GM19467 (cell line): ENCODE measurements around the gene SLC1A3.

Experiments used
- ATAC-seq: cut with Tn5 transposase; IDR thresholded peaks from one replicate; pipeline ENCODE4 v1.9.1; 2021; ENCODE audit warnings: mild to moderate bottlenecking, moderate library complexity; ENCODE audit not compliant: unreplicated experiment

SLC1A3 gene

DNA sequence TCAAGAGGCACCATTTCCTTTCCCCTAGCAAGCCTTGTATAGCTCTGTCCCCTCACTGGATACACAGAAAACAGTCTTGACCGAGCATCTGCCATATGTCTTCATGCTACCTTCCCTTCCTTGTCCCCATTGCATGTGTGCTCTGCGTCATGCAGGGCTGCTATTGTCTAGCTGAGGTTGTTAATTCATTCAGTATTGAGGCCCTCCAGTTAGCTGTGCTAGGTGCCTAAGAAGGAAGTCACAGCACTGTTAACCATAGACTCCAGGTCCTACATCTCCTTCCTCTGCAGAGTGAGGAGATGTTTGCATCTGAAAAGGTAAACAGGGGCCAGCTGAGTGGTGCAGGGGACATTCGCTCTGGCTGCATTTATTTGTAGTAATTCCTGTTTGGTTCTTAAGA is 48.2 kb downstream of the SLC1A3 start:
- ATAC-seq: no peak

DNA sequence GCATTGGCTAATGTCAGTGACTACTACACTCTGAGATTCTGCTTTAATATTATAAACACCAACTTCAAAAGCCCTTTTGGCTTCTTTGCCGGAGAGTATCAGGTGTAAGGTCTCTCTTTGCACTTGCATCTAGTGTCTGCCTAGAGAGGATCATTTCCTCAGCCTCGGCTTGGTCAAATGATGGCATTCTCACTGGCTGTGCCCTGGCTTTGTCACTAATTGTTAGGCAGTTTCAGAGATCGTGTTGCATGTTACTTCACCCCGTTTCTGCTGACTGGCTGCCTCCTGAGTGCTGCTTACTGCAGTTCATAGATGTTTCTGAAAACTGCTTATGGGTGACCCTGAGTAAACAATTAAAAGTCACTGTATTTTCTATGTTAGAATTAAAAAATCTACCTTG is 48.8 kb downstream of the SLC1A3 start:
- ATAC-seq: no peak

DNA sequence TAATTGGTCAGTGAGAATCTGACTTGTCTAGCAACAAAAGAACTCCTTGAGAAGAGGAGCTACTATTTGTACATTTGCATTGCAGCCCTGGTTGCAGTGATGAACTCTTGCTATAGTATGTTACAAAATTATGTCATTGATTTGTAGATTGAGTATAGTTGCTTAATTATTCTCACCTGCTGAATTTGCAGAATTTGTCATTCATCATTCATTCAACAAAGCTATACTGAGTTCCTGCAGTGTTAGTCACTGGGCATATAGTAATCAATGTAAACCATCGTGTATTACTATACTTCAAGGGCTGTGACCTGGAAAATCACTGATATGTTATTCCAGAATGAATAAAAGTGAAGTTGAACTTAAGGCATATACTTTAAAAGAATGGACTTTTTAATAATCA is 50.1 kb downstream of the SLC1A3 start:
- ATAC-seq: no peak

DNA sequence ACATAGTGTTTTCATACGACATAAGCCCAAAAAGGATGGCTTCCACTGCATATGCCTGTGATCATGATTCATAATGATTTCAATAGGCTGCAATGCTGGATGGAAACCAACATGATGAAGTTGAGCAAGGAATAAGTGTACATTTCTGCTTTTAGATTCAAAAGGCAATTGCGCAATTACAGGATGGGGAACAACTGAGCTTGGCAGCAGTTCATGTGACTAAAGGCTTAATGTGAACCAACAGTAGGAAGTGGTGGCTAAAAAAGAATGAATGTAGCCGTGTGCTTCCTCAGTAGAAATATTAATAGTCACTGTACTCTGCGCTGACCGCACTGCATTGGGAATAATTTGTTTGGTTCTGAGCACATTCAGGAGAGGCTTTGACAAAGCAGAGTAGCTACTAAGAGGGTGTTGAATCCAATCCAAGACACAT is 51.2 kb downstream of the SLC1A3 start:
- no peak for ATAC-seq

DNA sequence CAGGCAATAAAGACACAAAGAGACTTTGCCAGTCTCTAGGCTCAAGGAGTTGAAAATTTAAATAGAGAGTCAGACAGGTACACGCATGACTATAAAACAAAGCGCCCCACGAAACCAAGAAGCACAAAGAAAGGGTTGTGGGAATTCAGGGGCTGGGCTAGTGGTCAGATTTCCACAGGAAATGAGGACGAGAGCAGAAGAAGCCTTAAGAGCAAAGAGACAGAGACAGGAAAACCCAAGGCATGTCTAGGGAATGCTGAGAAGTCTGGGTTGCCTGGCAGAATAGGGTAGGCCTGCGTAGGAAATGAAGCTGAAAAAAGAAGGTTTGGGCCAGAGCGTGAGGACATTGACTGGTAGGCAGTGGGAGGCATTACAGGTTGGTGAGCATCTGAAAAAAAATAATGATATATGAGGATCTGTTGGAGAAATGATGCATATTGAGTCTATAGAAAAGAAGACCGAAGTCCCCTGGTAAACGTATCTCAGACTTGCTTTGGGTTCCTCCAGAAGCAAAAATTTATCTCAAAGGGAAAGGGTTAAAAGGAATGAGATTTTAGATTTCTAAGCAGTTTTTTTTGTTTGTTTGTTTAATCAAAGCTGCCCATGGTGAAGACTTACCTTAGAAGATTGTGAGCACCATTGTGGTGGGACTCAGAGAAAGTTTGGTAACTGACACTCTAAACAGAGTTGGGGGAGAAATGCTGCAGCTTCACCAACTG is 51.8 kb downstream of the SLC1A3 start:
- ATAC-seq: no peak

DNA sequence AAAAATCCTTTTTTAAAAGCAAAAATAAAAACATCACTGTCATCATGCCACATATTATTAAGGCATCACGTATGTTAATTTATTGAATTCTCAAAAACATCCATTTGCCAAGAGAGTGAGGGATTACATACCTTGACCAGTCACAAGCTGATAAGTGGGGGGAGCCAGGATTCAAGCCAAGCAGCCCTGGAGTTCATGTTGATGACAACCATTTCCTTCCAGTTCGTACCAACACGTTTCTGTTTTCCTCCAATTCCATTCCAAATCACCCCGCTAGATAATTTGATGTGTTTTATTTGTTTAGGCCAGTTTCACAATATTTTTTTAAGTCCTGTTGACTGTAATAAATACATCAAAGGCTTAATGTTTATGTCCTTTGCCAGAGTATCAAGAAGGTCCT is 53.0 kb downstream of the SLC1A3 start:
- no peak for ATAC-seq

DNA sequence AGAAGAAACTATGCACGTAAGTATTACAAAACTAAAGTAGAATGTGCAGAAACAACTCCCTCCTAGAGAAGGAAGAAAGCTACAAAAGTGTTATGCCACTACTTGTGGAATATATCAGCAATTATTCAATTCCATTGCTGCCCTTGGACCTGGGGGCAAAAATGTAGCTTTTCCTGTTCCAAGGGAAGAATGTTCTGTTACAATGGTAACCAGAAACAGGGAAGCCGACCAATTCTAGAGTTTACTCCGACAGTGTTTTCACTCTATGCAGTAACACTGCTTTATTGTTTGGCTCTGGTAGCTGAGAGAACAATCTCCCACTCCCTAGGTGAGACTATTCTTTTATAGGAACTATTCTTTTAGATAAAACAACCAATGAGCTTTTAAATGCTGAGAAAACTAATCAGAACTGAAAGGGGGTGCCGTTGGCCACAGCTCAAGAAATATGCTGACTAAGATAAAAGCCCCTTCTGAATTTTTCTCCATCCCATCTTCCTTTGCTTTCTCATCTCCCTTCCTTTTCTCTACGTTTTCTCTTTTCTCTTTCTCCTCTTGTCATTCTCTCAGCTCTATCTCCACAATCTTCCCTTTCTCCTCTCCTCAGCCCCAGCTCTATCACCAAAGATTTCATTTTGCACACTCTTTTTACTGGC is 54.1 kb downstream of the SLC1A3 start:
- no peak for ATAC-seq

DNA sequence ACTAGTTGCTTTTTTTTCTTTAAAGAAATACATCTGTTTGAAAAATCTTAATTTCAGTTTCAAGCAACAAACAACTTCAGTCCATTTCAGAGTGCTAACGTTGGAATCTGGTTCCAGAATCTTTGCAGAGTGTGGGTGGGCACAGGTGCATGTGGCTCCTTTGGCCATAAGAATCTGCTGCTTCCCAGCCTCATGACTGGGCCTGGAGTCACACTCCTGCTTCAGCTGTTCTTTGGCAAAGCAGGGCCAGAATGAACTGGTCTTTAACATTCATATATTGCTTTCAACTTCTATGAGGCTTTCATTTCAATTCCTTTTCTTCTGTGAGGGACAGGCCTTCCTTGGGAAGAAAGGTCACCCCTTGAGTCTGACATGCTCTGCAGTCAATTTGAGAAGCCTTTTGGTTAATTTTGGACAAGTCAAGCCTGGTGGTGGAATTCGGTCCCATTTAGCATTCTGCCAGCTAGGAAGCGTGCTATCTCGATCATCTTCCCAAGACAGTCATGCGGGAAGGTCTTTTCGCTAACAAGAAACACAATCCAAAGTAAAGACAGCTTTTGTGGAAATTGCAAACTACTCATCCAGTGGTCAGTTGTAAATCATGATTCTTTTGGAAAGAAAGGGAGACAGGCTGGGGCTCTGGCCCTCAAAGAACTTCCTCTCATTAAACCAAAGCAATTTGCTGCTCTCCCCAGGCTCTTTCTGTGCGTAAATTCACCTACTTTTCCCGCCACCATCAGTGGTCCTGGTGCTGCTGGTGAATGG is 55.2 kb downstream of the SLC1A3 start:
- no peak for ATAC-seq

DNA sequence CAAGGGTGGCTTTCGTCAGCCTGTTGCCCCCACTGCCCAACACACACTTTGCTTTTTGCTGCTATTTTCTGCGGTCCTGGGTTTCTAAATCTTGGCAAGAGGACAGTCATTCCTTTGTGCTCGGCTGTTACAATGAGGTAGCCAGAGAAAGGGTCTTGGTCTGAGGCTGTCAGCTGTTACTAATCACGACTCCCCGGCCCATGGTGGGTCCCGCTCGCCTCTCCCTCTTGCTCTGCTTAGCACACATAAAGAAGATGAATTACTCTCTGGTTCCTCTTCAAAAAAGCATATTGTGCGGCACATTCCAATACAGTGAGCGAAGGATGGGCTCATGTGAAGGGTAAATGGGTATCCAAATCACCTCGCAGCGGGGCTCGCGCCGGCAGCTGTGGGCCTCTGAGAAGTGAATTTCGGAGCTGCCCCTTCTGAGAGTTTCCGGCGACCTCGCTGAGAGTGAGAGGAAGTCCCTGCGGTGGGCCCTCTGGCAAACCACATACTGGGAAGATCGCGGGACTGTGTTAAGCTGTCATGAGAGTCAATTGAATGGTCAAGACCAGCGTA is 56.0 kb downstream of the SLC1A3 start:
- no peak for ATAC-seq

DNA sequence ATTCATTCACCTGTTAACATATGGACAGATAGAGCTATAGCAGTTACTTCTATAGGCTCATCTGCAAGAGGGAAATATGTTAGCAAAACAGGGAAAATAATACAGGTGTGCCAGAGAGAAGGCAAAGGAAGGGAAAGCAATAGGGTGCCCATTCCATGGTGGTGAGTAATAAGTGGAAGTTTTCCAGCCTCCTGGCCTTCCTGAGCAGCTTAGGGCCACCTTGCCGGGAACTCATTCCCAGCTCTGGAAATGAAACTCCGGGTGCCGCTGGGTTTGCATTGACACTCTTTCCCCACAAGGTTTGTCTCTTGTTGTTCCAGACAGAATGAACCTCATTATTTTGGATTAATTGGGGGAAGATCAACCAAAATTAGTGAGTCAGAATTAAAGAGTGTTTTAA is 58.4 kb downstream of the SLC1A3 start:
- ATAC-seq: no peak

DNA sequence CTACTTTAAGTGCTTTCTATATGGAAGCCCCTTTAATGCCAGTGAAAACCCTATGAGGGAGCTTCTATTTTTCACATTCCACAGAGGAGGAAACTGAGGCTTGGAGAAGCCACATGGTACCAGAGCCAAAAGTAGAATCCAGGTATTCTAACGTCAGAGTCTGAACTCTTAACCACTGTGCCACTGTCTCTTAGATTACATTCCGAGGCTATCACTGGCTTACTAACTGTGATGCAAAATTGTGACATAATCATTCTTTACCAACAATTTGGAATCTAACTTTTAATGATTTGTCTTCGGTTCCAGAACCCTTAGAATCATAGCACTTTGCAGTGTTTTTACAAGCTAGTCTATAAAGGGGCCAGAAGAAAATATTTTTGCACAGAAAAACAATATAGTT is 59.2 kb downstream of the SLC1A3 start:
- no peak for ATAC-seq

DNA sequence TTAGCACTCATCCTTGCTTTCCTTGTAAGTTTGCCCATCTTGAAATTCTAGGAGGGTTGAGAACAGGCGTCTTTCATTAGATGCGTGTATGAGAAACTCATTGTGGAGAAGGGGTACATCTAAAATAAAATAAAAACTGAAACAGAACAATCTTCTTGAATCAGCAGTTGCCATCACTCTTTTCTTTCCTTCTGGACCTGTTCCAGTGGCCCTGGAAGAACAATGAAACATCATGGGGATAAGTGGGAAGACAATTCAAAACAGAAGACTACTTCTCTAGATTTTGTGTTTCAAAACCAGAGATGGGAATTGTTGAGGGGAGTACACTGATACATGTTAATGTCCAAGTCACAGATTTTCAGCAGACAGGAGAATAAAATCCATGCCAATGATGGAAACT is 59.9 kb downstream of the SLC1A3 start:
- ATAC-seq: no peak

DNA sequence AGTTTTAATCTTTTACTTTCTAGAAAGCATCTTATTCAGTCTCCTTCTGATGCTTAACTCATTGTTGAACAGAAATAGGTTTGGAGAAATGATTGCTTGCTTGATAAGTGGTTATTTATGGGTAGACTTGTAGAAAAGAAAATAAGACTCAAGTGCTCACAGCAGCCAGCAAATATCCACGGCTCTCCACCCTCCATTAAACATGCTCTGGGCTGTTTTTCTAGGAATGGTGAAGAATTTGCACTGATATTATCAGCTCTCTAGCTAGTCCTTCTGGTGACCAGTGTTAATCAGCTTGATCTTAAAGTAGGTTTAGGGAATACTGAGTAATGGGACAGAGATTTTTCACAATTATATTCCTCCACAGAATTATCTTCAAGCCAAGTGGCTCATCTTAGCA is 60.6 kb downstream of the SLC1A3 start:
- ATAC-seq: no peak

DNA sequence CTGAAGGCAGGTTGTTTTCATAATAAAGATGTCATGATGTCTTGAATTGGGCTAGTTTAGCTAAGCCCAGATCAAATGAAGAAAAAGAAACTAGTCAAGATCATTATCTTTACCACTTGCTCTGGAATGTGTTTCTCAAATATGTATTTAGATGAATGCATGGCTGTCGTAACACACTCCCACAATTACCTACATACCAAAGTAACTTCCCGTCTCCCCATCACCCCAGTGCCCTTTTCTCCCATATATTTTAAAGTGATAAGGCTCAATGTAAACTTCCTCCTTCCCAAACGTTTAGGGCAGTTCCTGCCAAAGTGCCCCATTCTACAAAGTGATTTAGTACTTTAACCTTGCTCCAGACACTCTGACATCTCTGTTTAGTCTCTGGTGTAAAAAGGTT is 61.4 kb downstream of the SLC1A3 start:
- ATAC-seq: no peak

DNA sequence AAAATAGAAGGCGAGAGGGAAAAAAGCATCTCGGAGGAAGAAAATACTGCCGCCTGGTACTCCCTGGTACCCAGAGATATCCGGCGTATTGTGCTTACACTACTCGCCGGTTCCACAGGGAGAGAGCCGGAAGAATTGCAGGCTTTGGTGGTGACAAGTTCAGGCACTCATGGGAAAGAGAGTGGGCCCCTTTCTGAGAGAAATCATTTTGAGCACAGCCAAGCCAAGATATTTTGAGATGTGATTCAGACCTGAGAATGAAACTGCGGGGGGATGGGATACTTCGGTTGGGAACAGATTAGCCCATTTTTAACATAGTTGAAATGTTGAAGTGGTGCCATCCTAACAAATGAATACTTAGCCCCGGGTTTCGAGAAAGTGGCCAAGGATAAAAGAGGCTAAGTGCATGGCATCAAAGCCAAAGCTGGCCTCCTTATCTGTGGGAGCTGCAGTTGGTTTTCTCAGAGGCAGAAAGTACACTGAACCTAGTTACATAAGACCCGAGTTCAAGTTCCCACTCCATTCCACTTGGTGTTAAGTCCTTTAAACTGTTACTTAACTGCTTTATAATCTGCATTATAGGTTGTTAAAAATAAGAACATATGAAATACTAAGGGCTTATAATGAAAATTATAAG is 62.7 kb downstream of the SLC1A3 start:
- no peak for ATAC-seq

DNA sequence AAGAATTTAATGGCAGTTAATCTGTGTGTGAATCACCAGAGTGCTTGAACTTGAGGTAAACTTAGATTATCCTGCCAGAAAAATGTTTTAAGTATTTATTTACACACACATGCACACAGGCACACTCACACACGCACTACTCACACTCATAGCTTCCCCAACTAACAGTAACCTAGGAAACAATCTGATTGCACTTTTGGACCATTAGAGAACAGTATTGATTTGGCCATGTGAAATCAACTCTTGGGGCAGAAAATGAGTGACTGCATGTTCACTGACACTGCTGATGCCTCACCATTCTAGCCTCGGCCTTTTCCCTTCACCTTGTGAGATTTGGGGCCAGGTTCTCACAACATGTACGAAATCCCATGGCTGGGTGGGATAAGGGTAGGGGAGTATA is 64.1 kb downstream of the SLC1A3 start:
- no peak for ATAC-seq

DNA sequence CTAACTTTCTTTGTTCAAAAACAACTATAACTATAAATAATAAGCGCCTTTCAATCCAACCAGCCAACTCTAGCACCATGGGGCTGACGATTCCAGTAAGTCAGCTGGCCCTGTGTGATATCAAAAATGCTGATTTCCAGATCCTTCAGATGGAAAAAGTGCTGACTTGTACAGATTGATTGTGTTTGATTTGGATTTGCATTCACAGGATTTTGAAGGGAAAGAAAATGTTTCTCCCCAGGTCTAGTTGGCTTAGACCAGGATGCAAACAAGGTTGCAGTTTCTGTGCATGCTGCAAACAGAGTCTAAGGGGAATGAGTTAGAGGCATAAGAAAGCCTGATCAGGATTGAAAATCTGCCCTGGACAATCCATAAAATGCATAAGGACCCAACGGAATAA is 68.9 kb downstream of the SLC1A3 start:
- ATAC-seq: no peak

DNA sequence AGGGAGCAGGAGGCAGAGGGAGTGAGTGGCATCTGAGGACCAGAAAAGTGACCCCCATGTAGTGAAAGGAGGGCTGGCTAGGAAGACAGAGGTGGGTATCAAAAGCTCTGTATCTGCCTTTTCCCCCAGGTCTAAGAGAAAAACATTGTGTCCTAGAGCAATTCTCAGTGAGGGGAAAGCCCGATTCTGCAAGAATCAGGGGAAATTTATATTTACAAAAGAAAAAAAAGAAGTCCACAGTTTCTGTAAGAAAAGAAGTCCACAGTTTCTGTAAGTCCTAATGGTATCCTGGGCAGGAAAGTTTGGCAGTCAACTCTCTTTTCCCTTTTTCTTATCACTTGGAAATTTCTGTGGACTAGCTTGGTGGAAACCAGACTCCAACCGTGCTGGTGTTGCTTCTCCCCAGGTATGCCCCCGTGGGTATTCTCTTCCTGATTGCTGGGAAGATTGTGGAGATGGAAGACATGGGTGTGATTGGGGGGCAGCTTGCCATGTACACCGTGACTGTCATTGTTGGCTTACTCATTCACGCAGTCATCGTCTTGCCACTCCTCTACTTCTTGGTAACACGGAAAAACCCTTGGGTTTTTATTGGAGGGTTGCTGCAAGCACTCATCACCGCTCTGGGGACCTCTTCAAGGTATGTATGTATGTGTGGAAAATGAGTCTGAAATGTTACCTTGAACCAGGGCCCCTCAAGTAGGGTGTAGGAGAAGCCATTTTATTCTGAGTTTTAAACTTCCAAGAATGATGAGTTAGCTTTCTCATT is 73.0 kb downstream of the SLC1A3 start:
- no peak for ATAC-seq

DNA sequence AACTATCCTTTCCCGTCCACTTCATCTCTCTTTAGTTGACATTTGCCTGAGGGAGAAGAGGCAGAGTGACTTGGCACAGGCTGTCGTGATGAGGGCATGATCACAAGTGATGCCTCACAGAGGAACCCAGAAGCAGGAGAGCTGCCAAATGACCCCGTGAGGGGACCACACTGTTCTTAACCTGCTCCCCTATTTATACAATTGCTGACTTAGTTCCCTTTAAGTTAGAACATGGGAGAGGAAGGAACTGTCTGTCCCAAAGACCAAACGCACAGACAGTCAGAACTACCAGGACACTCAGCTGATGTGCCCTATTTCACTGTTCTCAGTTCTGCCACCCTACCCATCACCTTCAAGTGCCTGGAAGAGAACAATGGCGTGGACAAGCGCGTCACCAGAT is 73.7 kb downstream of the SLC1A3 start:
- ATAC-seq: no peak

DNA sequence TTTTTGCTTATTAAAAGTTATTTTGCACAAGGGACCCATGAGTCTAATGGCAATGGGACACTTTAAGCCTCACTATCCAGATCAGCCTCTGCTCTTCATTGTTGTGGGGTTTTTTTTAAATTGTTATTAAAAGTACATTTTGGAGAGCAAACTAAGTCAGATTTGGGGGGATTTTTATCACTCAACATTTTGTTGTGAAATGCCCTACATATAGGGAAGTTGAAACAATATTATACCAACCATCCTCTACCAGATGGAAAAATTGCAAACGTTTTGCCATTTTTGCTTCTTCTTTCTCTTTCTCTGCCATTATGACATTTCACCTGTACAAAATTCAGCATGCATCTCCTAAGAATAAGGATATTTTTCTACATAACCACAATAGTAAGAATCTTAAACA is 75.3 kb downstream of the SLC1A3 start:
- ATAC-seq: no peak

DNA sequence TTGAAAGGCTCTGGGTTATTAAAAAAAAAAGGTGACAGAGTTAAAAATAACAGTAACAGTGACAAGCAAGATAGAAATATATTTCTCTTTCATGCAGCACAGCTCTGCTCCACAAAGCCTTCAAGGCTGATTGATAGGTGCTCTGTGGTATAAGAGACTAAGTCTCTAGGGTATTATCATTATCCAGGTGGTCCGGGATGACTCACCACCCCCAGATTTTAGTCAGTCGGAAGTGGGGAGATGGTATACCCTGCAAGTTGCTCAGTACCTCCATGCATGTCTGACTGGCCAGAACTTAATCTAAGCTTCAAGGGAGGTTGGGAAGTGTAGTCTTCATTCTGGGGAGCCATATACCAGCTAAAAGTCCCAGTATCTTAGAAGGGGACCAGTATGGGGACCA is 76.1 kb downstream of the SLC1A3 start:
- no peak for ATAC-seq
